Muscle of back (tissue), 11 donors: Measurements from ENCODE around the gene FKBP5. TPM values are rescaled to one million over a fixed set of nuclear protein-coding genes. Genes with fewer than 3 reads are reported as not detected.
"Not testable (repeated sequence)": the region's sequence is repeated elsewhere in the genome, so short reads cannot be mapped to it uniquely, and the experiment has no call there.

Source experiments
- DNase-seq, 3 donors: peaks; one replicate each; pipeline versions ENCODE4 v3.0.0 to v3.0.0-alpha.2; 2013
- polyA plus RNA-seq, 10 donors: library from polyadenylated mRNA; unstranded; fragments of 120-200 nt; gene quantifications; one replicate each; pipeline ENCODE4 v1.2.1, GENCODE V29; 2013; ENCODE audit not compliant: insufficient read length in 10 of 10

The FKBP5 gene
- polyA plus RNA-seq, 10 donors: 12.2 to 30.4 (median 17.0) TPM

- DNase-seq: no peak
Measured at GRCh38 chr6:35725081-35725708, 36.5 kb upstream of the FKBP5 start.

GRCh38 chr6:35724471-35724870, 35.8 kb upstream of the FKBP5 start:
- DNase-seq: no peak

- no peak for DNase-seq
Measured at GRCh38 chr6:35724059-35724458, 35.3 kb upstream of the FKBP5 start.

DNA sequence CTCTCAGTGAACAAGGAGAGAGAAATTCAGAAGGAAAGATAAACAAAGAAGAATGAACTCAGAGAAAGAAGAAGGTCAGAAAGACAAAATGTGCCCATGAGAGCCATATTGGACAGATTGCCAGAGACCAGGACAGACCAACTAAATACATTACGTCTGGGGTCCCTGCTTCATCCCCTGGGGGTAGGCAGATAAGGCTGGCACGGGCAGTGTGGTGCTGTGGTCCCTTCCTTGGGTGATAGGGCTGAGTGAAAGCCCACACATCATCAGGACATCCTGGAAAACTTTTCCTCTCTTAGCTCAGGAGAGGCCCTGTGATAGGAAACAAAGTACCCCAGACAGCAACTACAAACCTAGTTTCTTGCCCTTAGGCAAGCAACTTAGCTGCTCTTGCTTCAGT, 34.9 kb upstream of the FKBP5 start:
- no peak for DNase-seq

DNA sequence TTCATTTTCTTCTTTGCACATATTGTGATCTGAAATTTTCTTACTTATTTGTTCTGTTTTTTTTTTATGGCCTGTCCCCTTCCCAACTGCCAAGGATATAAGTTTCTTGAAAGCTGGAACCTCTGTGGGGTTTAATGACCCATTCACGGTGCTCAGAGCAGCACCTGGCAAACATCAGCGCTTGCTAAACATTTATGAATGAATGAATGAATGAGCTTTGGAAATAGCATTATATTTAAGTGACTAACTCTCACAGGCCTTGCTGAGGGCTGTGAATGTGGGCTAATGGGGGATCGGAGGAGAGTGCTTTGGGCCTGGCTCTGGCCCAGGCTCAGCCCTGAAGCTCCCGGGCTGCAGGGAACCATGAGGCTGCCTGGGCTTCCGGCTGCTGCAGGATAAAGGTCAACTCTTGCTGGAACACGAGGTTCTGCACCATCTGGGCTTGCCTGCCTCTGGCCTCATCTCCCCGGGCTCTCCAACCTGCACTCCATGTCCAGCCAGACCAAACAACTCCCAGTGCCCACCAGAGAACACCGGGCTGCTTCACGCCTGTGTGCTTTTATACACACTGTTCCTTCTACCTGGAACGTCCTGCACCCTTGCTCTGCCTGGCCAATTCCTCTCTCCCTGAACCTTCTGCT, 33.5 kb upstream of the FKBP5 start:
- DNase-seq: no peak

GRCh38 chr6:35719830-35720733, 31.4 kb upstream of the FKBP5 start:
- DNase-seq: peak; percentile 56 to 92 (median 63)

DNA sequence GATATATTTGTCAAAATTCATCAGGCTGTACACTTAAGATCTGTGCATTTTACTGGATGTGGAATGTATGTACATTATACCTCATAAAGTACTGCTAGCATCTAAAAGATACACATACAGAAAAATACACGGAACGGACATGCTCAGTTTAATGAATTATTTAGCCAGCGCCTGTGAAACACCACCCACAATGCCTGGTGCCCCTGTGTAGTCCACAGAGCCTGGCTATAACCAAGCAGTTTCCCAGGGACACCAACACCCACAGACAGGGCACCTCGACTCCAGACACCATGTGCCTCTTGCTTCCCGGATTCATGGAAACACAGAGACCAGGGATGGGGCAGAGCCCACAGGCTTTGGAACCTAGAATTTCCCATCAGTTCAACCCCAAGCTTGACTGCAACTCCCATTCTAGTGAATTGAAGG, 30.7 kb upstream of the FKBP5 start:
- DNase-seq: no peak

DNA sequence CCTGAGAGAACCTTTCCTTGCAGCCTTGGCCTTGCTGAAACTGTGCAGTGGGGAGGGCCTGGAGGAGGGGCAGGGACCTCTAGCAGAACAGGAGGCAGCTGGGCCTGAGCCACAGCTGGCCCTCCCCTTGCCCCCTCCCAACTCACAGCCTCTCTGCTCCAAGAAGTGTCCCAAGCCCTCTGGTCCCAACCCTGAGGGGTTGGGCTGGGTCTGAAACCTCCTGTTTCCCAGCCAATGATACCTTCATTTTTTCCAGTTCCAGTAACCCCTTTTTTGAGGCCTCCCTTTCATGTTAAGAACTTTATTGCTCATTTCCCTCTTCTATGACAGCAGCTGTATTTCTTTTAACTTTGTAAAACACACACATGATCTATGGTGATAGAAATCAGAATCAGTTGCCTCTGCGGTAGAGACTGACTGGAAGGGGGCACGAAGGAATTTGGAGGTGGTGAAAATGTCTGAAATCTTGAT, 30.2 kb upstream of the FKBP5 start:
- DNase-seq: peak in 1 of 3 donors; percentile 71

DNA sequence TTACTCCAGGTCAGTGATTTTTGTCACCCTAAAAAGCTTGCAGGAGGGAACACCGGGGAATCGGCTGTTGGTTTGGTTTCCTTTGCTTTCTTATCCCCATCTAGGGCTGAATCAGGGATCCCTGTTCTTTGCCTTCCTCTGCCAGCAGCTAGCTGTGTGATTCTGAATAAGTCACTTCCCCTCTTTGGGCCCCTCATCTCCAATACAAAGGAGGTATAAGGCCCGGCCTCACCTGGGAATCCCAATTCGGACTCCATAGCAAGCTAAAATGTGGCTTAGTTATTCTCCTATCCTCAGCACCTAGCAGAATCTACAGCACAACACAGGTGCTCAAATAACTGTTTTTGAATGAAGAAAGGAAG, 29.6 kb upstream of the FKBP5 start:
- DNase-seq: no peak

DNA sequence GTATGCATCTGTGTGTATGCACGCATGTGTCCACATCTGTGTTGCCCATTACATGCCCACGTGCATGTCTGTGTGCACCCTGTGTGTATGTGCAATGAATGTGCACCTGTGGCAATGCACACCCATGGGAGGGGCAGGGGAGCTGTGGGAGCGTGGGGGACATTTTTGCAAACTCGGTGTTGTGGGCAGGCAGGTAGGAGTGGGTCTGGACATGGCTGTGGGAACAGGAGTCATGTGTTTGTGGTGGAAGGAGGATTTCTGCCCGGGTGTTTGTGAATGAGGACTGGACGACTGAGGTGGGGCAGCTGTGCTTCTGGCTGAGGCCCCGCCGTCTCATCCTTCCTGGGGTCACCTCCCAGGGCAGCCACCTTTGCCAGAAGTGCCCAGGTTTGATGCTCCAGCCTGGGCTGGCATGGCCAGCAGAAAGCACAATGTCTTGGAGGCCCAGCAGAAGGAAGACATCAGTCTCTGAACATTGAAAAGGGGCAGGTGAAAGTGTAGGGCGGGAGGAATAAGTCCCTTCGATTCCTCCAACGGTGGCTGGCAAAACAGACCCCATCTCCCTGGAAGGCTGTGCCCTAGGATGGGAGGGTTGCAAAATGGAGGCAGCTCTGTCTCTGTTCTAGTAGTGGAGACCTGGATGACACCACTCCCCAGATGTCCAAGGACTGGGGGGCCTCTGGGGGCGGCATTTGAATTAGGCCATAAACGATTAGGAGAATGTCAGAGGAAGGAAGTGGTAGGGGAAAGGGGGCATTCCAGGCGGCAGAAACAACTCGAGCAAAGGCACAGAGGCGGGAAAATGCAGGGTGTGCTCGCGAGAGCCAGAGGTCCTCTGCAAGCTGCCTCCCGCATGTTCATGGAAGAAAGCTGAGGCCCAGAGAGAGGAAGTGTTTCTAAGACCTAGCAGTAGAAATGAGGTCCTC, 29.0 kb upstream of the FKBP5 start:
- no peak for DNase-seq

GRCh38 chr6:35716798-35717197, 28.1 kb upstream of the FKBP5 start:
- no peak for DNase-seq

DNA sequence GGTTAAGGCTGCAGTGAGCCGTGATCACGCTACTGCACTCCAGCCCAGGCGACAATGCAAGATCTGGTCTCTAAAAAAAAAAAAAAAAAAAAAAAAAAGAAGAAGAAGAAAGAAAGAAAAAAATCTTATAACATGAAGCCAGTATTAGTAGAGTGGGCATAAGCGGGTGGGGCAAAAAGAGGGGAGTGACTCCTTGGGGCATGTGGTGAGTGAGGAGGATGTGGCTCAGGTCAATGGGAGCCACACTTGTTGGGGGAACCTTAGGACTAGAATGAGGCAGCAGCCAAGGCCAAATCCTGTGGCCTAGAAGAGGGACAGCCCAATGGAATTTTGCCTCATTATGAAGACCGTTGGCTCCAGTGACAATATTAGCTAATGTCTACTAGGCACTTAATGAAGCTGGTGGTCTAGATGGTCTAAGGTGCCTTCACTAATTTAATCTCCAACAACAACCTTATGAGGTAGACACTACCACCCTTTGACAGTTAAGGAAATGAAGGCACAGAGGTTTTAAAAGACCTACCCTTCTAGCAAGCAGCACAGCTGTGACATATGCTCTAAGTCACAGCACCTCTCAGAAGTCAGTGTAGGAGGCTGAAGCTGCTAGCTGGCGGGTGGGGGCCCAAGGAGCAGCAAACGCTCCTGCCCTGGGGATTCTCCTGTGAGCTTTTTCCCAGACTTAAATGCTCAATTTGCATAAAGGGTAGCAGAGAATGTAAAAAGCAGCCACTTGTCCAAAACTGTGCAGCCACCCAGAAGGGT, 24.5 kb upstream of the FKBP5 start:
- no peak for DNase-seq

- no peak for DNase-seq
Measured at GRCh38 chr6:35711731-35712130, 23.0 kb upstream of the FKBP5 start.

GRCh38 chr6:35710241-35710847, 21.6 kb upstream of the FKBP5 start:
- no peak for DNase-seq

DNA sequence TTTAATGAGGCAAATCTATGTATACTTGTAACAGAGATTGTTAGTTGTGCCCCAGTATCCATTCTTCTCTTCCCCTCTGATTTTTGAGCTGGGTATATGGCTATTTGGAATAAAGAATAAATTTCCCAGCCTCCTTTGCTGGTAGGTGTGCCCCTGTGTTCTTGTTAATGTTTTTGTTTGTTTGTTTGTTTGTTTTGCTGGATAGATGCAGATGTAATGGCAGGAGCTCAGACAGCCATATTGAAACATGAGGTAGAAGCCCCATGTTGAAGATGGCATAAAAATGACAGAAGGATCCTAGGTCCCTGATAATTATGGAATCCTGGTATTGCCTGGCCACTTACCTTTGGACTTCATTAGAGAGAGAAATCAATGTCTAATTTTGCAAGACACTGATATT, 19.9 kb upstream of the FKBP5 start:
- DNase-seq: no peak

DNA sequence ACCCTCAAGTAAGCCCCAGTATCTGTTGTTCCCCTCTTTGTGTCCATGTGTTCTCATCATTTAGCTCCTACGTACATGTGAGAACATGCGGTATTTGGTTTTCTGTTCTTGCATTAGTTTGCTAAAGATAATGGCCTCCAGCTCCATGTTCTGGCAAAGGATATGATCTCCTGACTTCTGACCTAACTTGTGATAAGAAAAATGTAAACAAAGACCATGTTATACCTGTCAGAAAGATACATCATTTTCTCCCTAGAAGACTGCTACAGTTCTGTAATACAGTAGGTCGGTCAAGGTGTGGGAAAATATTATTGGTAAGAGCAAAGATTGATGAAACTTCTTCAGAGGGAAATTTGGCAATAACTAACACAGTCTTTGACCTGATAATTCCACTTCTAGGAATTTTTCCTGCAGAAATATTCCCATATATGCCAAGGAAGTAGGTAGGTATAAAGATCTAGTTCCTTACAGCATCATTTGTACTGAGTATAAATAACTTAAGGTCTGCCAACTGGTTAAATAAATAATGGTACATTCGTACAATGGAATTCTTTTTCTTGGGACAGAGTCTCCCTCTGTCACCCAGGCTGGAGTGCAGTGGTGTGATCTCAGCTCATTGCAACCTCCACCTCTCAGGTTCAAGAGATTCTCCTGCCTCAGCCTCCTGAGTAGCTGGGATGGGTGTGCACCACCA, 19.1 kb upstream of the FKBP5 start:
- no peak for DNase-seq

GRCh38 chr6:35706468-35706867, 17.8 kb upstream of the FKBP5 start:
- no peak for DNase-seq

- no peak for DNase-seq
Measured at GRCh38 chr6:35703554-35703953, 14.8 kb upstream of the FKBP5 start.

GRCh38 chr6:35698858-35699257, 10.1 kb upstream of the FKBP5 start:
- DNase-seq: no peak

DNA sequence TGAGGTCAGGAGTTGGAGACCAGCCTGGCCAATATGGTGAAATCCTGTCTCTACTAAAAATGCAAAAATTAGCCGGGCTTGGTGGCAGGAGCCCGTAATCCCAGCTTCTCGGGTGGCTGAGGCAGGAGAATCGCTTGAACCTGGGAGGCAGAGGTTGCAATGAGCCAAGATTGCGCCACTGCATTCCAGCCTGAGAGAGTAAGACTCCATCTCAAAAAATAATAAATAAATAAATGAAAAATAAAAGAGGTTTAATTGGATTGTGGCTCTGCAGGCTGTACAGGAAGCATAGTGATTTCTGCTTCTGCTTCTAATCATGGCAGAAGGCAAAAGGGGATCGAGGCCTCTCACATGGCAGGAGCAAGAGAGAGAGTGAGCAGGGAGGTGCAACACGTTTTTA, 9.7 kb upstream of the FKBP5 start:
- not testable (repeated sequence) for DNase-seq
